Measurements from ENCODE around the gene DAZL. TPM values are rescaled to one million over a fixed set of nuclear protein-coding genes. Genes with fewer than 3 reads are reported as not detected.
"Not testable (repeated sequence)": the region's sequence is repeated elsewhere in the genome, so short reads cannot be mapped to it uniquely, and the experiment has no call there.

Gene DAZL
- total and polyA plus RNA-seq, 3 experiments from 2014 or later = 0.18 to 0.27 TPM; not detected in 1

DNA sequence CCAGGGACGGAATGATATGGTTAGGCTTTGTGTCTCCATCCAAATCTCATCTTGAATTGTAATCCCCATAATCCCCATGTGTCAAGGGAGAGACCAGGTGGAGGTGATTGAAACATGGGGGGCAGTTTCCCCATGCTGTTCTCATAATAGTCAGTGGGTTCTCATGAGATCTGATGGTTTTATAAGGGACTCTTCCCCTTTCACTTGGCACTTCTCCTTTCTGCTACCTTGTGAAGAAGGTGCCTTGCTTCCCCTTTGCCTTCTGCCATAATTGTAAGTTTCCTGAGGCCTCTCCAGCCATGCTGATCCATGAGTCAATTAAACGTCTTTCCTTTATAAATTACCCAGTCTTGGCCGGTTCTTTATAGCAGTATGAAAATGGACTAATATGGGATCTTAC is 11.9 kb upstream of the DAZL start:
- H3K27me3 ChIP-seq (ENCODE audit: insufficient read depth, low read length, poor library complexity, severe bottlenecking); CTCF ChIA-PET; H3K9me3 ChIP-seq (ENCODE audit: low read length); H3K27ac ChIP-seq (ENCODE audit: low read depth, low read length); H3K4me3 ChIP-seq (ENCODE audit: low read length); H3K27ac Mint-ChIP-seq; DNase-seq; H3K36me3 ChIP-seq (ENCODE audit: insufficient read depth, low read length); POLR2A ChIA-PET; H3K4me3 Mint-ChIP-seq; H3K4me1 ChIP-seq (ENCODE audit: insufficient read depth, low read length); H3K4me1 Mint-ChIP-seq: not testable (repeated sequence)
- H3K36me3 Mint-ChIP-seq = peaks cover 2 to 15% (median 4%) of the 10 kb centered on the region in 3 donors
- H3K27me3 Mint-ChIP-seq = peaks cover 0 to 10% of the 10 kb centered on the region in 2 donors
- peaks cover 6 to 14% (median 12%) of the 10 kb centered on the region in 5 donors for H3K9me3 Mint-ChIP-seq

- Histone ChIP-seq H3K9me3 (ENCODE audit: low read length) (no peaks in the 10 kb centered on the region), H3K27ac (ENCODE audit: low read depth, low read length) (no peak overlapping the region)
- peaks cover 6 to 14% (median 12%) of the 10 kb centered on the region in 5 donors for H3K9me3 Mint-ChIP-seq
Measured at GRCh38 chr3:16616083-16616482, 10.9 kb upstream of the DAZL start.

DNA sequence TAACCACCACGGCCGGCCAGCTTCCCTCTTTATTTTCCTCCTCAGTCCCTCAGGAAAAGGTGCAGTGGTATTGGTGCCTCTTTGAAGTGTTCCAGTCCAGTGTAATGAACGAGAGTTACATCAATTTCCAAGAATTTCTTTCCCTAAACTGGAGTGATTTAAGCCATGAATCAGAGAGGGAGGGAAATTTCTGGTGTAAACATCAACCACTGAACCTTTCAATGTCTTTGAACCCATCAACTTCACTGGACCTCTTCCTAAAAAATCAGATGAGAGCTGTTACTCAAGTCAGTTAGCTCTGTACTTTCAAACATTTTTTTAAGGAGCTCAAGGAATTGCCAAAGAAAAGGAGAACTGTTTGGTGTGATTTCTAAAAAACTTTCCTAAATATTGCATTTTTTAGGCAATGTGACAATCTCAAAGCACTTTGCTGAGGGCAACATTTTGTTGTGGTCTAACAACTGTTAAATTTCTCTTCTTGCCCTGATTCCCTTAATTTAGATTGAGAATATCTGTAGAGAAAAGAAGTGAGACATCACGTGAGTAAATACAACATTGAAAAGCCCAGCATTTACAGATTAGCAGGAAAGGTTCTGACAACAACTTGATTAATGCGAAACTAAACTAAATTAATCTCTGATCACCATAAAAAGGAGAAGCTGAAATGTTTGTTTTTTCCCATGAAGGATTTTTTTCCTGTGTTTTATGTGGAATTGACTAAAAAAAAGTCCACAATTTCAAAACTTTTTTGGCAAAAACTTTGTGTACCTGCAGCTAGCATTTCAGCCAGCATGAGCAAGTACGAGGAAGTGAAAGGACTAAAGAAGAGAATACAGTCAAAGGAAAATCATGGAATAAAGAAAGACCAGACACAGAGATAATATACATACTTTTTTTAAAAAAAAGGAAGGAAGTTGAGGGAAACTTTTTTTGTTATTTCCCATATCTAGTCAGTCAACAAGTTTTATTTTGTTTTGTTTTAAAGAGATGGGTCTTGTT is 9.1 kb upstream of the DAZL start:
- Histone ChIP-seq H3K36me3 (ENCODE audit: insufficient read depth, low read length) (no peaks in the 10 kb centered on the region), H3K9me3 (ENCODE audit: low read length) (no peaks in the 10 kb centered on the region), H3K27ac (ENCODE audit: low read depth, low read length) (no peak overlapping the region), H3K4me1 (ENCODE audit: insufficient read depth, low read length) (no peaks in the 10 kb centered on the region), H3K27me3 (ENCODE audit: insufficient read depth, low read length, poor library complexity, severe bottlenecking) (no peaks in the 10 kb centered on the region), H3K4me3 (ENCODE audit: low read length) (no peak overlapping the region)
- Mint-ChIP-seq H3K9me3 (peaks cover 6 to 14% (median 12%) of the 10 kb centered on the region in 5 donors), H3K4me1 (no peaks in the 10 kb centered on the region), H3K27me3 (peaks cover 0 to 10% of the 10 kb centered on the region in 2 donors), H3K36me3 (peaks cover 2 to 15% (median 4%) of the 10 kb centered on the region in 3 donors), H3K4me3 (no peak overlapping the region), H3K27ac (peak overlapping the region in 1 of 8 donors; percentile 21)
- POLR2A ChIA-PET = no interaction called here
- DNase-seq = no peak
- CTCF ChIA-PET = no interaction called here

More at GRCh38 chr3:16616083-16616482, 10.9 kb upstream of the DAZL start:
- no peak for DNase-seq
- Histone ChIP-seq H3K4me3 (ENCODE audit: low read length) (no peak overlapping the region), H3K27me3 (ENCODE audit: insufficient read depth, low read length, poor library complexity, severe bottlenecking) (no peaks in the 10 kb centered on the region), H3K4me1 (ENCODE audit: insufficient read depth, low read length) (no peaks in the 10 kb centered on the region), H3K36me3 (ENCODE audit: insufficient read depth, low read length) (no peaks in the 10 kb centered on the region)
- POLR2A ChIA-PET = no interaction called here
- CTCF ChIA-PET = no interaction called here
- Mint-ChIP-seq H3K36me3 (peaks cover 2 to 15% (median 4%) of the 10 kb centered on the region in 3 donors), H3K27me3 (peaks cover 0 to 10% of the 10 kb centered on the region in 2 donors), H3K4me3 (no peak overlapping the region), H3K4me1 (no peaks in the 10 kb centered on the region), H3K27ac (no peak overlapping the region)

GRCh38 chr3:16609927-16610580 is 4.8 kb upstream of the DAZL start:
- no peak overlapping the region for H3K4me3 ChIP-seq (ENCODE audit: low read length)
- Mint-ChIP-seq H3K4me3 (no peak overlapping the region), H3K4me1 (no peaks in the 10 kb centered on the region), H3K9me3 (no peaks in the 10 kb centered on the region), H3K27me3 (peaks cover 0 to 3% of the 10 kb centered on the region in 2 donors), H3K36me3 (no peaks in the 10 kb centered on the region), H3K27ac (peak overlapping the region in 1 of 8 donors; percentile 32)
- ChIA-PET CTCF (interaction anchor here (1.5 kb wide), 1 partner anchor 11 kb away, joined by 3 read pairs; no protein-coding TSS in a partner anchor), POLR2A (no interaction called here)
- no peaks in the 10 kb centered on the region for H3K9me3 ChIP-seq (ENCODE audit: low read length)
- no peak overlapping the region for H3K27ac ChIP-seq (ENCODE audit: low read depth, low read length)
- no peaks in the 10 kb centered on the region for H3K4me1 ChIP-seq (ENCODE audit: insufficient read depth, low read length)
- no peak for DNase-seq
- H3K36me3 ChIP-seq (ENCODE audit: insufficient read depth, low read length) = no peaks in the 10 kb centered on the region
- H3K27me3 ChIP-seq (ENCODE audit: insufficient read depth, low read length, poor library complexity, severe bottlenecking) = no peaks in the 10 kb centered on the region

DNA sequence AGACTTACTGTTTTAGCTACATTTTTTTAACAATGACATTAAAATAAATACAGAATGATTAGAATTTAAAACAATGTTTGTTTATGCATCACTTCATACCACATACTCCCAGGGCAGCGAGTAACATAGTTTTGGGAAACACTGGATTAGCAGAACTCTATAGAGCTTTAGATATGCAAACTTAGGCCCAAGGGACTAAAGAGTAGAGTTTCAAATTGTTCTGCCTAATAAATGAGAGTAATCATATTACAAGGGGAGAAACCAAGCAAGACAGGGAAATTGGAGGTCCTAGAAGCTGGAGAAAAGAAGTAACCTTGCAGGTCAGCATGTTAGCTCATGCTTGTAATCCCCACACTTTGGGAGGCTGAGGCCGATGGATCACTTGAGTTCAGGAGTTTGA is 3.6 kb upstream of the DAZL start:
- H3K9me3 Mint-ChIP-seq = no peaks in the 10 kb centered on the region
- no peak overlapping the region for H3K27ac Mint-ChIP-seq
- ChIA-PET POLR2A (no interaction called here), CTCF (no interaction called here)
- no peak for DNase-seq
- Histone ChIP-seq H3K4me3 (ENCODE audit: low read length) (no peak overlapping the region), H3K4me1 (ENCODE audit: insufficient read depth, low read length) (no peaks in the 10 kb centered on the region), H3K27ac (ENCODE audit: low read depth, low read length) (no peak overlapping the region), H3K36me3 (ENCODE audit: insufficient read depth, low read length) (no peaks in the 10 kb centered on the region), H3K27me3 (ENCODE audit: insufficient read depth, low read length, poor library complexity, severe bottlenecking) (no peaks in the 10 kb centered on the region), H3K9me3 (ENCODE audit: low read length) (no peaks in the 10 kb centered on the region)
- H3K4me1 Mint-ChIP-seq = no peaks in the 10 kb centered on the region
- no peak overlapping the region for H3K4me3 Mint-ChIP-seq
- H3K27me3 Mint-ChIP-seq = peaks cover 0 to 3% of the 10 kb centered on the region in 2 donors
- H3K36me3 Mint-ChIP-seq = no peaks in the 10 kb centered on the region

- no peak for DNase-seq
- Histone ChIP-seq H3K27ac (ENCODE audit: low read depth, low read length) (no peak overlapping the region), H3K4me3 (ENCODE audit: low read length) (no peak overlapping the region), H3K9me3 (ENCODE audit: low read length) (no peaks in the 10 kb centered on the region), H3K4me1 (ENCODE audit: insufficient read depth, low read length) (no peaks in the 10 kb centered on the region), H3K27me3 (ENCODE audit: insufficient read depth, low read length, poor library complexity, severe bottlenecking) (no peaks in the 10 kb centered on the region), H3K36me3 (ENCODE audit: insufficient read depth, low read length) (no peaks in the 10 kb centered on the region)
- Mint-ChIP-seq H3K4me3 (no peak overlapping the region), H3K27me3 (no peaks in the 10 kb centered on the region), H3K27ac (no peak overlapping the region), H3K9me3 (no peaks in the 10 kb centered on the region), H3K36me3 (no peaks in the 10 kb centered on the region), H3K4me1 (no peaks in the 10 kb centered on the region)
- CTCF ChIA-PET = interaction anchor here (1.4 kb wide), 1 partner anchor 625 kb away, joined by 6 read pairs; no protein-coding TSS in a partner anchor
- POLR2A ChIA-PET = no interaction called here
Measured at GRCh38 chr3:16607718-16608117, 2.5 kb upstream of the DAZL start.

- Mint-ChIP-seq H3K9me3 (no peaks in the 10 kb centered on the region), H3K27ac (peak overlapping the region in 1 of 8 donors; percentile 59), H3K27me3 (peaks cover 1 to 4% of the 10 kb centered on the region in 2 donors), H3K36me3 (no peaks in the 10 kb centered on the region), H3K4me3 (no peak overlapping the region), H3K4me1 (no peaks in the 10 kb centered on the region)
- DNase-seq = no peak
- ChIA-PET CTCF (no interaction called here), POLR2A (no interaction called here)
- no peaks in the 10 kb centered on the region for H3K4me1 ChIP-seq (ENCODE audit: insufficient read depth, low read length)
- H3K4me3 ChIP-seq (ENCODE audit: low read length) = no peak overlapping the region
- H3K9me3 ChIP-seq (ENCODE audit: low read length) = no peaks in the 10 kb centered on the region
- no peaks in the 10 kb centered on the region for H3K27me3 ChIP-seq (ENCODE audit: insufficient read depth, low read length, poor library complexity, severe bottlenecking)
- no peak overlapping the region for H3K27ac ChIP-seq (ENCODE audit: low read depth, low read length)
- no peaks in the 10 kb centered on the region for H3K36me3 ChIP-seq (ENCODE audit: insufficient read depth, low read length)
Measured at GRCh38 chr3:16606398-16606797, 1.2 kb upstream of the DAZL start.

DNA sequence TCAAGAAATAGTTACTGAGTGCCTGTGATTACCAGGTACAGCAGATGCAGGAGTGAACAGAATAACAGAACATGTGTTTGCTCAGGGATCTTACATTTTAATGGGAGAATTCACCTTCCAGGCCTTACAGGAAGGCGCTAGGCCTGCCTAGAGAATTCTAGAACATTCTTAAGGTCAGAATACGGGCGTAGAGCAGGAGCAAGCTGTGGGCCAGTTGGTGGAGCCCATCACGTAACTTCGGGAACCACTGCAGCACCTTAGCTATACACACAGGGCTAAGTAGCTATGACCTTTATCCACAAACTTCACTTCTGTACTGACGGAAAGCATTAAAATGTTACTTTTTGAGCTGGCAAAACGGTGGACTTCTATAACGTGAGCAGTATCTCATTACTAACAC is 743 bp upstream of the DAZL start:
- no peak for DNase-seq
- peaks cover 1 to 7% of the 10 kb centered on the region in 2 donors for H3K27me3 Mint-ChIP-seq
- no peaks in the 10 kb centered on the region for H3K36me3 Mint-ChIP-seq
- CTCF ChIA-PET = no interaction called here
- no peaks in the 10 kb centered on the region for H3K36me3 ChIP-seq (ENCODE audit: insufficient read depth, low read length)
- POLR2A ChIA-PET = interaction anchor here (0.5 kb wide), 1 partner anchor 608 kb away, joined by 3 read pairs; no protein-coding TSS in a partner anchor
- peak overlapping the region in 1 of 8 donors; percentile 59 for H3K27ac Mint-ChIP-seq
- H3K4me1 Mint-ChIP-seq = peaks cover 3 to 4% (median 3%) of the 10 kb centered on the region in 3 donors
- H3K27ac ChIP-seq (ENCODE audit: low read depth, low read length) = no peak overlapping the region
- no peaks in the 10 kb centered on the region for H3K4me1 ChIP-seq (ENCODE audit: insufficient read depth, low read length)
- H3K9me3 Mint-ChIP-seq = no peaks in the 10 kb centered on the region
- H3K4me3 Mint-ChIP-seq = no peak overlapping the region
- no peaks in the 10 kb centered on the region for H3K27me3 ChIP-seq (ENCODE audit: insufficient read depth, low read length, poor library complexity, severe bottlenecking)
- no peak overlapping the region for H3K4me3 ChIP-seq (ENCODE audit: low read length)
- H3K9me3 ChIP-seq (ENCODE audit: low read length) = no peaks in the 10 kb centered on the region
